ES-I3 (cell line): ENCODE results near the gene SLC17A7.
"Not testable (repeated sequence)": the region's sequence is repeated elsewhere in the genome, so short reads cannot be mapped to it uniquely, and the experiment has no call there.

Source experiments
- H3K36me3 ChIP-seq: 2 replicates; pipeline ENCODE4 v1.6.1; 2013; ENCODE audit warnings: mild to moderate bottlenecking, low read length, control low read depth, moderate library complexity; ENCODE audit not compliant: insufficient read depth
- H3K4me1 ChIP-seq: 2 replicates; pipeline ENCODE4 v1.6.1; 2013; ENCODE audit warnings: mild to moderate bottlenecking, control low read depth, low read length; ENCODE audit not compliant: insufficient read depth
- H3K9ac ChIP-seq: 2 replicates; pipeline ENCODE4 v1.6.1; 2013; ENCODE audit warnings: low read depth, mild to moderate bottlenecking, low read length, moderate library complexity
- H3K9me3 ChIP-seq: 2 replicates; pipeline ENCODE4 v1.6.1; 2013; ENCODE audit warnings: mild to moderate bottlenecking, low read length, moderate library complexity; ENCODE audit not compliant: control insufficient read depth, insufficient read depth

Gene SLC17A7

GRCh38 chr19:49475191-49475917 lies 34.0 kb upstream of the SLC17A7 start:
- Histone ChIP-seq H3K4me1 (peaks cover 4% of the 10 kb centered on the region; the same call in 1 of the 2 replicates), H3K9ac (no peak overlapping the region), H3K9me3 (no peaks in the 10 kb centered on the region), H3K36me3 (no peaks in the 10 kb centered on the region)

- no peaks in the 10 kb centered on the region for H3K36me3 ChIP-seq
- peaks cover 4% of the 10 kb centered on the region; the same call in 1 of the 2 replicates for H3K4me1 ChIP-seq
- H3K9ac ChIP-seq: peak overlapping the region; percentile 50; the same call in 1 of the 2 replicates
- no peaks in the 10 kb centered on the region for H3K9me3 ChIP-seq
Observed at GRCh38 chr19:49474542-49474924, 33.2 kb upstream of the SLC17A7 start.

GRCh38 chr19:49473868-49474541 lies 32.7 kb upstream of the SLC17A7 start, which contains the start of gene FLT3LG:
Gene FLT3LG (plus strand): TSS chr19:49474215. CDS start chr19:49474640, 425 bp downstream.
- Histone ChIP-seq H3K9me3 (no peaks in the 10 kb centered on the region), H3K36me3 (no peaks in the 10 kb centered on the region), H3K9ac (peak within 1 kb of the TSS; percentile 50; the same call in 1 of the 2 replicates), H3K4me1 (peaks cover 4% of the 10 kb centered on the region; the same call in 1 of the 2 replicates)

- not testable (repeated sequence) for H3K4me1 ChIP-seq, H3K9ac ChIP-seq, H3K9me3 ChIP-seq, H3K36me3 ChIP-seq
Observed at GRCh38 chr19:49473501-49473867, 32.2 kb upstream of the SLC17A7 start.

- Histone ChIP-seq H3K36me3 (no peaks in the 10 kb centered on the region), H3K4me1 (peaks cover 7% of the 10 kb centered on the region; the same call in 1 of the 2 replicates), H3K9me3 (no peaks in the 10 kb centered on the region), H3K9ac (no peak overlapping the region)
Observed at GRCh38 chr19:49472936-49473335, 31.6 kb upstream of the SLC17A7 start.

GRCh38 chr19:49470615-49470978 lies 29.3 kb upstream of the SLC17A7 start:
- H3K9ac ChIP-seq: no peak overlapping the region
- no peaks in the 10 kb centered on the region for H3K9me3 ChIP-seq
- no peaks in the 10 kb centered on the region for H3K36me3 ChIP-seq
- H3K4me1 ChIP-seq: peaks cover 7% of the 10 kb centered on the region; the same call in 1 of the 2 replicates

- H3K9ac ChIP-seq: no peak overlapping the region
- H3K9me3 ChIP-seq: no peaks in the 10 kb centered on the region
- no peaks in the 10 kb centered on the region for H3K36me3 ChIP-seq
- peaks cover 7% of the 10 kb centered on the region; the same call in 1 of the 2 replicates for H3K4me1 ChIP-seq
Observed at GRCh38 chr19:49469828-49470614, 28.7 kb upstream of the SLC17A7 start.

- no peaks in the 10 kb centered on the region for H3K36me3 ChIP-seq
- peaks cover 7% of the 10 kb centered on the region; the same call in 1 of the 2 replicates for H3K4me1 ChIP-seq
- H3K9ac ChIP-seq: no peak overlapping the region
- H3K9me3 ChIP-seq: no peaks in the 10 kb centered on the region
Observed at GRCh38 chr19:49468746-49469447, 27.6 kb upstream of the SLC17A7 start.

GRCh38 chr19:49468199-49468598 lies 26.9 kb upstream of the SLC17A7 start:
- Histone ChIP-seq H3K36me3 (no peaks in the 10 kb centered on the region), H3K9ac (no peak overlapping the region)

GRCh38 chr19:49465371-49465770 lies 24.0 kb upstream of the SLC17A7 start:
- Histone ChIP-seq H3K9ac (no peak overlapping the region), H3K36me3 (no peaks in the 10 kb centered on the region; the same call in 1 of the 2 replicates), H3K9me3 (no peaks in the 10 kb centered on the region)

More at GRCh38 chr19:49468199-49468598, 26.9 kb upstream of the SLC17A7 start:
- Histone ChIP-seq H3K4me1 (peaks cover 3% of the 10 kb centered on the region; the same call in 1 of the 2 replicates), H3K9me3 (no peaks in the 10 kb centered on the region)

GRCh38 chr19:49463960-49464740 lies 22.8 kb upstream of the SLC17A7 start:
- H3K36me3 ChIP-seq: no peaks in the 10 kb centered on the region; the same call in 1 of the 2 replicates
- H3K4me1 ChIP-seq: peaks cover 3% of the 10 kb centered on the region; the same call in 1 of the 2 replicates
- H3K9me3 ChIP-seq: no peaks in the 10 kb centered on the region
- H3K9ac ChIP-seq: no peak overlapping the region

More at GRCh38 chr19:49465371-49465770, 24.0 kb upstream of the SLC17A7 start:
- peaks cover 3% of the 10 kb centered on the region; the same call in 1 of the 2 replicates for H3K4me1 ChIP-seq

- H3K36me3 ChIP-seq: no peaks in the 10 kb centered on the region; the same call in 1 of the 2 replicates
- no peaks in the 10 kb centered on the region for H3K9me3 ChIP-seq
- H3K4me1 ChIP-seq: no peaks in the 10 kb centered on the region
- H3K9ac ChIP-seq: no peak overlapping the region
Observed at GRCh38 chr19:49462492-49462891, 21.2 kb upstream of the SLC17A7 start.

- no peaks in the 10 kb centered on the region for H3K9me3 ChIP-seq
Observed at GRCh38 chr19:49461656-49462055, 20.3 kb upstream of the SLC17A7 start.

More at GRCh38 chr19:49461656-49462055, 20.3 kb upstream of the SLC17A7 start:
- Histone ChIP-seq H3K9ac (no peak overlapping the region), H3K36me3 (no peaks in the 10 kb centered on the region; the same call in 1 of the 2 replicates), H3K4me1 (no peaks in the 10 kb centered on the region)
